Type B pancreatic cell (in vitro differentiated cells): ENCODE results near the gene SLC23A2. TPM values are rescaled to one million over a fixed set of nuclear protein-coding genes. Genes with fewer than 3 reads are reported as not detected.

ENCODE experiments used
- DNase-seq: peaks from one replicate; pipeline ENCODE4 v3.0.0; 2021; ENCODE audit warnings: mixed read lengths; ENCODE audit not compliant: unreplicated experiment; ENCODE audit errors: extremely low spot score
- H3K27ac Mint-ChIP-seq: 2 replicates; pipeline ENCODE4 v1.8.0; 2021; ENCODE audit warnings: mild to moderate bottlenecking, mixed read lengths
- H3K27me3 Mint-ChIP-seq: 2 replicates; pipeline ENCODE4 v1.8.0; 2021; ENCODE audit warnings: mixed read lengths
- H3K36me3 Mint-ChIP-seq: 2 replicates; pipeline ENCODE4 v1.8.0; 2021; ENCODE audit warnings: mixed read lengths
- H3K4me1 Mint-ChIP-seq: one replicate; pipeline ENCODE4 v1.8.0; 2021; ENCODE audit warnings: mixed read lengths; ENCODE audit not compliant: unreplicated experiment
- H3K4me3 Mint-ChIP-seq: 2 replicates; pipeline ENCODE4 v1.8.0; 2021; ENCODE audit warnings: mild to moderate bottlenecking, mixed read lengths
- H3K9me3 Mint-ChIP-seq: 2 replicates; pipeline ENCODE4 v1.8.0; 2021; ENCODE audit warnings: mixed read lengths
- CTCF ChIP-seq: fragments of 200-600 bp; sonication (generic); conservative IDR thresholded peaks from 2 replicates; pipeline ENCODE4 v1.5.0; 2021; ENCODE audit warnings: antibody characterized with exemption, mild to moderate bottlenecking
- total RNA-seq: library from RNA; stranded (reverse); gene quantifications from 2 replicates; pipeline ENCODE4 v1.2.1, GENCODE V29; 2021; ENCODE audit warnings: low replicate concordance

The SLC23A2 gene
- total RNA-seq, 1 donor from 2014 or later: 19.6 TPM

- H3K36me3 Mint-ChIP-seq: peaks cover 23% of the 10 kb centered on the region
- no peak for TF ChIP-seq CTCF
- H3K27ac Mint-ChIP-seq: no peak overlapping the region
- H3K4me1 Mint-ChIP-seq: peaks cover 12% of the 10 kb centered on the region
- no peak for DNase-seq
- H3K27me3 Mint-ChIP-seq: no peaks in the 10 kb centered on the region
- peaks cover 8% of the 10 kb centered on the region for H3K9me3 Mint-ChIP-seq
- H3K4me3 Mint-ChIP-seq: no peak overlapping the region
Observed at GRCh38 chr20:4902788-4903187, 98.5 kb downstream of the SLC23A2 start.

DNA sequence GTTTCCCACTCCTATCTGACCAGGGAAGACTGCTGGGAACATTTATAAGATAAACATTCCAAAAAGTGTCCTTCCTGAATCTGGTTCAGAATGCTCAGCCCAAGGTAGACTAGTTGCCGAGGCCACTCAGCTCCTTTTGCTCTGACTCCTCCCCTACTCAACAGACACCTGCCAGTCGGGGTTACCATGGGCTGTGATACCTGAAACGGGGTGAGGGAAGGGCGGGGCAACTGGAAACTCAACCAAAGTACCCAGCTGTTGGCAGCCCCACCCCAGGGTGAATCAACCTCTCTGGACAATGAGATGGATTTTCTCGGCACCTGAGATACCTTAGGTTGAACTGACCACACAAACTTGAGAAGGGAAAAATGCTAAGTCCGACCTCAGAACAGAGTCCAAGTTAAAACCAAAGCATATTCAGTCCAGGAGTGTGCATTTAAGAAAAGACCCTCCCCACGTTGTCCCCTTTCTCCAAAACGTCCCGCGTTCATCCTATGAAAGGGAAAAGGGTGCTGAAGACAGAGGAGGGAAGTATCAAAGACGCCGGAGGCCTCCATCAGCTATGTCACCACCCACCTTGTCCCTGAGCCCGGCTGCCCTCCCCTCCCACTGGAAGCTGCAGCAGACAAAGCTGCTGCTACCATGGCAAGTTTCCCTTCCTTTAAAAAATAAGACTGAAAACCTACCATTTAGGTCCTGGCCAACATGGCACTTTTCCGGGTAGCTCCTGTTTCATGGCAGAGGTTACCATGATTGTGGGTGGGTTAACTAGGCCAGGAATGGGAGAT is 100.1 kb downstream of the SLC23A2 start:
- Mint-ChIP-seq H3K9me3 (peaks cover 6% of the 10 kb centered on the region), H3K27ac (no peak overlapping the region), H3K36me3 (peaks cover 21% of the 10 kb centered on the region), H3K4me3 (no peak overlapping the region), H3K27me3 (no peaks in the 10 kb centered on the region), H3K4me1 (peaks cover 21% of the 10 kb centered on the region)
- TF ChIP-seq CTCF: no peak
- DNase-seq: no peak

DNA sequence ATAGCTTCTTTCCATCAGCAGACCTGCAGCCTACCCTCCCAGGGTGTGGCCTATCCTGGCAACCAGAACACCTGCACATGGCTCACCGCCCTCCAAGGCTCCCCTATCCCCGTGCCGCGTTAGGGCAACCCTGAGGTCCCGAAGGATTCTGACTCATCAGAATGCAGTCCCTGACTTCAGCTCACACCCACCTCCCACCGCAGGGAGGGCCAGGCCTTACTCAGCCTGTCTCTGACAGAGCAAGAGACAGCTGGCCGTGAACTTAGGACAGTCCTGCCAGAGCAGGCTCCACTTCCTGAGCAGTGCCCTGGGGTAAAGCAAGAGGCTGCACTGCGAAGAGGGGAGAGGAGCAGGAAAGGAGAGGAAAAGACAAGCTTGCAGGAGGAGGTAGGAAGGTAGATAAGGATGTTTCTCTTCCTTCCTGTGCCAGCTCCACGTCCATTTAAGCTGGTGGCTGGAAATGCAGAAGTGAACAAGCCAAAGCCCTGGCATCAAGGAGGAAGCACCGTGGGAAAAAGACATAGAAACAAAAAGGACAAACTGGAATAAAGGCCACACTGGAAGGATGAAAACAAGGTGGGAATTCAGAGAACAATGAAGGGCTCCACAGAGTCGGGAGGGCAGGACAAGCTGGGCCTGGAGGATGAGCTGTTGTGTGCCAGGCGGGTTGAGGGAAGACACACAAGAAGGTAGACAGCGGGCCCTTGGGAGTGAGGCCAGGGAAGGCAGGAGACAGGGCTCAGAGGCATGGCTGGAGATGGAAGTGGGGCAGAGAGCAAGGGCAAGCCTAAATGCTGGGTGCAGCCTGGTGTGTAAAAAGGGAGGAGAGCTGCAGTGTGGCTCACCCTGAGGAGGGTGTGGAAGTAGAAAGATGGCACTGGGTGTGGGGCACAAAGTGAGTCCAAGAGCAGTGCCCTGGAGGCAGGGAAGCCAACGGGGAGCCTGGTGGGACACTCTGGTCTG is 102.7 kb downstream of the SLC23A2 start:
- Mint-ChIP-seq H3K4me3 (peak overlapping the region; percentile 59), H3K9me3 (no peaks in the 10 kb centered on the region), H3K4me1 (peaks cover 28% of the 10 kb centered on the region)

GRCh38 chr20:4897600-4897999 is 103.7 kb downstream of the SLC23A2 start:
- Mint-ChIP-seq H3K9me3 (no peaks in the 10 kb centered on the region), H3K27me3 (no peaks in the 10 kb centered on the region), H3K4me1 (peaks cover 28% of the 10 kb centered on the region), H3K27ac (no peak overlapping the region), H3K36me3 (peaks cover 18% of the 10 kb centered on the region), H3K4me3 (no peak overlapping the region)
- no peak for TF ChIP-seq CTCF
- no peak for DNase-seq

More for the DNA sequence above, 102.7 kb downstream of the SLC23A2 start:
- peaks cover 17% of the 10 kb centered on the region for H3K36me3 Mint-ChIP-seq
- no peak for DNase-seq
- H3K27ac Mint-ChIP-seq: peak overlapping the region; percentile 64
- TF ChIP-seq CTCF: no peak
- H3K27me3 Mint-ChIP-seq: no peaks in the 10 kb centered on the region

GRCh38 chr20:4896971-4897497 is 104.3 kb downstream of the SLC23A2 start:
- no peak overlapping the region for H3K27ac Mint-ChIP-seq

More at GRCh38 chr20:4896971-4897497, 104.3 kb downstream of the SLC23A2 start:
- Mint-ChIP-seq H3K27me3 (no peaks in the 10 kb centered on the region), H3K4me3 (no peak overlapping the region), H3K36me3 (peaks cover 20% of the 10 kb centered on the region), H3K4me1 (peaks cover 28% of the 10 kb centered on the region), H3K9me3 (no peaks in the 10 kb centered on the region)
- no peak for TF ChIP-seq CTCF
- no peak for DNase-seq
